Stimulated activated CD4-positive, alpha-beta T cell treated with anti-CD3 and anti-CD28 coated beads, Interleukin-15, amount 100 ng/mL, for 1 hour (primary cell): ENCODE measurements around the gene TNNI3.
"Not testable (repeated sequence)": the region's sequence is repeated elsewhere in the genome, so short reads cannot be mapped to it uniquely, and the experiment has no call there.

Experiments used
- DNase-seq, 2 donors: peaks; one replicate each; pipeline ENCODE4 v3.0.0-alpha.2; 2020; ENCODE audit warnings: low read depth in 1 of 2, low spot score in 1 of 2

TNNI3 gene

DNA sequence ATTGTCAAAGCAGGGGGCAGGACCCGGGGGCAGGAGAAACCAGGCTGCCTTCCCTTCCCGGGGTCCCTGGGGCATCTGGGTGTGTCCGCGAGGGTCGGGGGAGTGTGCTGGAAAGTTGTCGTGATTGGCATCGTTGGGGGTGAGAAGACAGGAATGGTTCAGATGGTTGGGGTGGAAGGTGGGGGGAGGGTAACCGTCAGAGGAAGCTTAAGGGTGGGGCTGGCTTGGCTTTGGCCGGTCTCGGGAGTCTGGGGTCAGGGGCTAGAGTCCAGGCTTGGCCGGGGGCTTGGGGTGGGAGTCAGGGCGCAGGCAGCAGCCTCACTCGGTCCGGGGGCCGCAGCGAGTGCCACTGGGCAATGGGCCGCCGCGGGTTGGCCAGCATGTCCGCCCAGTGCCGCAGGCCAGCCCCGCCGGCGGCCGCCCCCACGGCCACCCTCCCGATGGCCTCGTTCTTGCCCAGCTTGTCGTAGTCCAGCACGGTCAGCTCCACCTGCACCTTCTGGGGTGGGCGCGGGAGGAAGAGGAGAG is 15.7 kb upstream of the TNNI3 start:
- DNase-seq, result no peak

DNA sequence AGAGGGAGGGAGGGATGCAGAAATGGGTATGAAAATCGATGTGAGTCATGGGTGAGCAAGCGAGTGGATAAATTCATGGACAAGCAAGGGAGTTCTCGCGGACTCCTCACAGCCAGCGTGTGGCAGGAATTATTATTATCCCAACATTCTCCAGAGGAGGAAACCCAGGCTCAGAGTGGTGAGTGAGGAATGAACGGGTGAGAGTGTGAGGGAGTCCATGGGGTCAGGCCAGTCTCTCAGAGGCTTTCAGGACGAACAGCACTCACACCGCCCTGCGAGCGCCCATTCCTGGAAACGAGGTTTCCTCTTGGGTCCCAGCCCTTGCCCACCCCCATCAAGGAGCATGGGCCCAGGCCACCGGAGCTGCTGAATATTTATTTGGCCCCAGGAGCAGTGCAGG is 15.2 kb upstream of the TNNI3 start:
- no peak for DNase-seq

DNA sequence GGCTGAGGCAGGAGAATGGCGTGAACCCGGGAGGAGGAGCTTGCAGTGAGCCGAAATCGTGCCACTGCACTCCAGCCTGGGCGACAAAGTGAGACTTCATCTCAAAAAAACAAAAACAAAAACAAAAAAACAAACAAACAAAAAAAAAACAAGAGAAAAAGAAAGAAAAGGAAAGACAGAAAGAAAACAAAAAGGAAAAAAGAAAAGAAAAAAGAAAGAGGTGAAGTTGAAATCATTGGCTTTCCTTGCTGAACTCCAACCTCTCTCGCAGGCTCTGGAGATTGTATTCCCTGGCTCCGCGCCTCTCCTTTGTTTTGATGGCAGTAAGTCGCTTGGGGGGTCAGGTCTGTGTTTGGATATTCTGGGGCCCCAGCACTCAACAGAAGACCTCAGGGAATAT is 14.8 kb upstream of the TNNI3 start:
- not testable (repeated sequence) for DNase-seq

DNA sequence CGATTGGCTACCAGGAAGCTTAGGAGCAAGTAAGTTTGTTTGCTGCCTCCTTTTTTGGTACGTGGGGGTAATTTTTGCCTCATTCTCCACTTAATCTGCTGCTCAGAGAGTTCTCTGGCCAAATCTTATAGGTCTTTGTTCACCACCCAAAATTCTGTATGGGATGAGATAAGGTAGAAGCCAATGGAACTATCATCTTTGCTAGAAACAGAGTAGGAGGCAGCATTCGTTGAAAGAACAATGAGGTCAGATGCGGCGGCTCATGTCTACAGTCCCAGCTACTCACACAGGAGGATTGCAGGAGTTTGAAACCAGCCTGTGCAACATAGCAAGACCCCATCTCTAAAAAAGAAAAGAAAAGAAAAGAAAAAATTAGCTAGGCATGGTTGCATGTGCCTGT is 13.9 kb upstream of the TNNI3 start:
- no peak for DNase-seq

GRCh38 chr19:55169136-55169535 is 11.6 kb upstream of the TNNI3 start:
- no peak for DNase-seq

GRCh38 chr19:55166530-55167268 is 9.2 kb upstream of the TNNI3 start, which contains the start of gene DNAAF3:
Gene DNAAF3 (minus strand): TSS chr19:55166613. CDS start chr19:55166413, 200 bp downstream.
- peak in 1 of 2 donors; percentile 60 for DNase-seq

DNA sequence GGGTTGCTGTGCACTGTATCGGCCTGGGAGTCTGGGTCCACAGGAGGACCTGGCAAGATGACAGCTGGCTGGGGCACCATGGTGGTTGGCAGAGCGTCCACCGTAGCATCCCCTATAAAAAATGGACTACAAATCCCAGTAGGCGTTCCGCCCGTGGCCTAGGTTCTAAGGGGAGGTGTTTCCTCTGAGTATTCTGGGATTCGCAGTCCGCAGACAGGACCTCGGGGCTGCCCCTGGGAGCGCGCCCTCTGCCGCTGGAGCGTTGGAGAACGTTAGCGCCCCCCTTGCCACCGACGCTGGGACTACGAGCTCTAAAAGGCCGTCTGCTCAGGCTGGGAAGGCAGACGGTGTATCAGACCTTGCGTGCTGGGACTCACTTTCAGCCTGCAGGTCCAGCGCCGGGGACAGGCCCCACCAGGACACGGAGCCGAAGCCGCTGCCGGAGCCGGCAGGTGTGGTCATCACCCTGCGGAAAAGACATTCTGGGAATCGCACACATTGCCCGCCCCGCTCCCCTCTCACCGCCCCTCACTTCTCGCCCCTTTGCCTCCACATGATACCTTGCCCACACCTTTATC is 8.5 kb upstream of the TNNI3 start:
- DNase-seq, result no peak

- no peak for DNase-seq
Observed at GRCh38 chr19:55161571-55162322, 4.2 kb upstream of the TNNI3 start.

GRCh38 chr19:55160986-55161365 is 3.4 kb upstream of the TNNI3 start:
- no peak for DNase-seq

DNA sequence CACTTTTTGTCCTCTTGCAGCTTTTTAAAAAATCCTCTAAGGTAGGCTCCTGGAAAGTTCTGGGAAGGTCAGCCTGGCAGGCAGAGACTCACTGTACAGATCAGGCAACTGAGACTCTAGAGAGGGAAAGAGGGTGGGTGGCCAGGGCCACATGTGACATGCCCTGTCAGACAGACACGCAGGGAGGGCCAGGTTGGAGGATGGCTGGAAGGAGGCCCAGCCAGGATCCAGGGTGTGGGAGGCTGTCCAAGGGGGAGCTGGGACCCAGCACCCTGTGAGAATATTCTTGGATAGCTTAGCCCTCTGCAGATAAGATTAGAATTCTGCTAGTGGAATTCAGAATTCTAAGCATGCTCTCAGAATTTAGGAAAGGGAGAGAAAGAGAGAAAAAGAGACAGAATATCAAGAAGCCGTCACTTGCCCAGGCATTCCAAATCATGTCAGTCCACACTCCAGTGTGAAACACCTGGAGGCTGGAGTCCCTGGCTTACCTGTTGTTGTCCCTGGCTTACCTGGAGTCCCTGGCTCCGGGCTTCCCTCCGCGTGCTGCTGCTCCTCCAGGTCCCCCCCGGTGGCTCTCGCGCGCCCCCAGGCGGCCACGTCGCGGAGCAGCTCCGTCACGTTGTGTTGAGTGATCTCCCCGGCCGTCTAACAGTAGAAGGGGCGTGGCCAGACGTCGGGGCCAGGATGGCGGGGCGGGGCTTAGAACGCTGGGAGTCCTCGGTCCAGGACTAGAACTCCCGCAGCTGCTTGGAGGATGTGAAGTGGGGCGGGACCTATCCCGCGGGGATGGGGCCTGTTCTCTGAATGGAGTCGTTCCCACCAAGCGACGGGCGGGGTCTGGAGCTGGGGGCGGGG is 2.8 kb upstream of the TNNI3 start:
- DNase-seq, result peak; percentile 68 to 84

DNA sequence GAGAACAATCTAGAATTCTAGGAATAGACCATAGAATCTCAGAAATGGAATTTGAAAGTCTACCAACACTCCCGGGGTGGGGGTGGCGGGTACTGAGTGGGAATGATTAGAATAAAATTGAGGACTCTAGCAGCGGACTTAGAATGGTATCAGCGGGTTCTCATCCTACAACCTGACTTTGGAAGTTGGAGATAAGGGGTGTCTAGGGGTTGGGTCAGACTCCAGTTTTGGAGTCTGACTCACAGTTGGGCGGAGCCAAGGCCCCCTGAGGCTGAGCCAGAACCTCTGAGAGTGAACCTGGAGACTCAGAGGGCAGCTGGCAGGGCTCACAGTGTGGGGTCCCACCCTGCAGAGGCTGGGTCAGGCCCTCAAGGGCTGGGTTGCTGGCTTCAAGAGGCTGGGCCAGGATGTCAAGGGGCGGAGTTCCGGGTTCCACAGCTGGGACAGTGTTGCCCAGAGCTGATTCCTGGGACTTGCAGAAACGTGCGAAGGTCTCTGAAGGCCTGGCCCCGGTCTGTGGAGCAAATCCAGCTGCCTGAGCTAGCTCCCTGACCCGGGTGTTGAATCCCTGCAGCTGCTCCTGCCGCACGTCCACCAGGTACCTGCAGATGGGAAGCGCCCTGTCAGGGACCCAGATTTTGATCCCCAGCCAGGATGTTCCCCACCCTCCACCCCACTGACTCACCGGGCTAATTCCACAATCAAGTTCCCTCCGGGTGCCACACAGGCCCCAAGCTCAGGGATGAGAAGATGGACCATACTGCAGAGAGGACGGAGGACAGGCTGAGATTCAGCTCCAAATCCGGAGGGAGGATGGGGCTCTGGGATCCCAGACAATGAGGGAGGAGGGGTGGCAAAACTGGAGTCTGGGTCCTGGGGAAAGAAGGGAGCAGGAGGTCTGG is 1.6 kb upstream of the TNNI3 start:
- DNase-seq, result no peak

DNA sequence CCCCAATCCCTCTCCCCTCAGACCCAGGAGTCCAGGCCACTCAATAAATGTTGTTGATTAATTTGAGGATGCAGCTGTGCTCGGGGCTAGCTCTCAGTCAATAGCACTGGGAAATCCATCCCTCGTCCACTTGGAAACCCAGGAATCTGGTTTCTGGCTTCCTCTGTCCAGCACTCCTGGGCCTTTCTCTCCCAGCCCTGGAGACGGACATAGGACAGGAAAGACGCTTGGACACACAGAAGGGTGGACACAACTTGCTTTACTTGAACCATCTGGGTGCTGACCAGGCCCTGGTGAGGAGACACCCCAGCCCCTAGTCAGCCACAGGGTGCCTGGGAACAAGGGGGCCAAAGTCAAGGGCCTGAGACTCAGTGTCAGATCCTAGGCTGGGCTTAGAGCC is 891 bp upstream of the TNNI3 start:
- no peak for DNase-seq

GRCh38 chr19:55156202-55157063 is 1.1 kb downstream of the TNNI3 start:
- DNase-seq, result no peak

DNA sequence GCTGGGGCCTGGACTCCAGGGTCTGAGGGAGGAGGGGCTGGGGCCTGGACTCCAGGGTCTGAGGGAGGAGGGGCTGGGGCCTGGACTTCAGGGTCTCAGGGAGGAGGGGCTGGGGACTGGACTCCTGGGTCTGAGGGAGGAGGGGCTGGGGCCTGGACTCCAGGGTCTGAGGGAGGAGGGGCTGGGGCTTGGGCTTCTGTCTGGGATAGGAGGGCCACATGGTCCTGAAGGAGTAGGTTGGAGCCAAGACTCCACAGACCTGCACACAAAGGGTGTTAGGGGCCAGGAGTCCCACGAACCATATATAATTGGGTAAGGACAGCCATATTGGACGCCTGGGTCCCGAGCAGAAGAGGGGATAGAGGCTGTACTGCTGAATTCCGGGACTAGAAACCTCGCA is 1.7 kb downstream of the TNNI3 start:
- DNase-seq, result not testable (repeated sequence)

GRCh38 chr19:55153652-55154264 is 3.8 kb downstream of the TNNI3 start:
- no peak for DNase-seq

DNA sequence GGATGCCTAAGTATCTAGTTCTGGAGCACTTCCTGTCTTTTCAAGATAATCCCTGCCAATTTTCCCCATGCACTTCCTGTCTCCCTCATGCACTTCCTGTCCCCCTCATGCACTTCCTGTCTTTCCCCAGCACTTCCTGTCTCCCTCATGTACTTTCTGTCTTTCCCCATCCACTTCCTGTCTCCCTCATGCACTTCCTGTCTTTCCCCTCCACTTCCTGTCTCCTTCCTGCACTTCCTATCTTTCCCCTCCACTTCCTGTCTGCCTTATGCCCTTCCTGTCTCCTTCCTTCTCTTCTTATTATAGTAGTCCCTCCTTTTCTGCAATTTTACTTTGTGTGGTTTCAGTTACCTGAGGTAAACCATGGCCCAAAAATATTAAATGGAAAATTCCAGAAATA is 5.5 kb downstream of the TNNI3 start:
- no peak for DNase-seq

- DNase-seq, result no peak
Observed at GRCh38 chr19:55149078-55150003, 8.2 kb downstream of the TNNI3 start, which contains the start of gene TNNT1. Gene TNNT1 (minus strand): TSS chr19:55149206. CDS start chr19:55147157, 2,049 bp downstream.
